ENCODE measurements around the gene HOXD4.

- TF ChIP-seq POLR2A (IDR thresholded peaks at IDR 0.05) (no peak), CTCF (IDR thresholded peaks at IDR 0.05) (no peak)
Observed at GRCh38 chr2:176160251-176160985, 9.1 kb downstream of the HOXD4 start.

All from lower leg skin (tissue), 3 donors.